Body of pancreas (tissue), 4 donors: ENCODE measurements around the gene CCDC106.

Experiments used
- CTCF ChIP-seq, 7 experiments: fragments of 450-650 bp in 4 of 7; fragments of 200-600 bp in 3 of 7; sonication (generic) in 3 of 7; IDR thresholded peaks; one replicate each; pipeline ENCODE4 v1.5.1; 2016 to 2019; ENCODE audit warnings: antibody characterized with exemption in 7 of 7
- POLR2A ChIP-seq, 3 donors: fragments of 450-650 bp; IDR thresholded peaks; one replicate each; pipeline ENCODE4 v1.6.1; 2016; ENCODE audit warnings: antibody characterized with exemption in 3 of 3, mild to moderate bottlenecking in 2 of 3

- no peak for TF ChIP-seq CTCF (IDR thresholded peaks at IDR 0.05)
- no peak for TF ChIP-seq POLR2A (IDR thresholded peaks at IDR 0.05)
Measured at GRCh38 chr19:55645512-55645881, 2.5 kb upstream of the CCDC106 start.
